Measurements from ENCODE around the gene SIPA1L2. TPM values are rescaled to one million over a fixed set of nuclear protein-coding genes. Genes with fewer than 3 reads are reported as not detected.
"Not testable (repeated sequence)": the region's sequence is repeated elsewhere in the genome, so short reads cannot be mapped to it uniquely, and the experiment has no call there.

SIPA1L2 gene
- polyA plus RNA-seq, 1 experiment: 63.5 TPM

GRCh38 chr1:232613752-232614381 is 16.1 kb downstream of the SIPA1L2 start:
- DNase-seq (ENCODE audit: low read depth, low spot score): peak; percentile 90

GRCh38 chr1:232612836-232613235 is 17.1 kb downstream of the SIPA1L2 start:
- POLR2A ChIA-PET; CTCF ChIA-PET; DNase-seq (ENCODE audit: low read depth, low spot score); H3K4me3 ChIP-seq (ENCODE audit: low read depth, low read length); H3K9me3 ChIP-seq (ENCODE audit: control insufficient read depth, insufficient read depth, low read length); H3K27me3 ChIP-seq (ENCODE audit: control insufficient read depth, insufficient read depth, low read length); H3K27ac ChIP-seq (ENCODE audit: low read depth, low read length): not testable (repeated sequence)

More at GRCh38 chr1:232613752-232614381, 16.1 kb downstream of the SIPA1L2 start:
- Histone ChIP-seq H3K27me3 (ENCODE audit: control insufficient read depth, insufficient read depth, low read length) (no peaks in the 10 kb centered on the region), H3K4me3 (ENCODE audit: low read depth, low read length) (no peak overlapping the region), H3K27ac (ENCODE audit: low read depth, low read length) (peak overlapping the region; percentile 50), H3K9me3 (ENCODE audit: control insufficient read depth, insufficient read depth, low read length) (no peaks in the 10 kb centered on the region; the same call in 1 of the 2 replicates)
- no peak for TF ChIP-seq CTCF (IDR thresholded peaks at IDR 0.05; ENCODE audit: low read depth, low read length)
- CTCF ChIA-PET: interaction anchor here (1.3 kb wide), 1 partner anchor 13 kb away, joined by 4 read pairs; no protein-coding TSS in a partner anchor
- POLR2A ChIA-PET: interaction anchor here (0.6 to 1.2 kb wide), 2 partner anchors 16 to 402 kb away, joined by 5 to 10 read pairs; partner anchors contain the start of gene SIPA1L2

DNA sequence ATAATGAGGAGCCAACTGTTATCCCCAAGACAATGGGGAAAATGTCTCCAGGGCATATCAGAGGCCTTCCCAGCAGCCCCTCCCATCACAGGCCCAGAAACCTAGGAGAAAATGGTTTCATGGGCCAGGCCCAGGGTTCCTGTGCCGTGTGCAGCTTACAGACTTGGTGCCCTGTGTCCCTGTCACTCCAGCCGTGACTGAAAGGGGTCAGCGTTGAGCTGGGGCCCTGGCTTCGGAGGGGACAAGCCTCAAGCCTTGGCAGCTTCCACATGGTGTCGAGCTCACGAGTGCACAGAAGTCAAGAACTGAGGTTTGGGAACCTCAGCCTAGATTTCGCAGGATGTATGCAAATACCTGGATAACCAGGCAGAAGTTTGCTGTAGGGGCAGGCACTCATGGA is 18.1 kb downstream of the SIPA1L2 start:
- Histone ChIP-seq H3K9me3 (ENCODE audit: control insufficient read depth, insufficient read depth, low read length) (no peaks in the 10 kb centered on the region; the same call in 1 of the 2 replicates), H3K27ac (ENCODE audit: low read depth, low read length) (no peak overlapping the region), H3K27me3 (ENCODE audit: control insufficient read depth, insufficient read depth, low read length) (no peaks in the 10 kb centered on the region), H3K4me3 (ENCODE audit: low read depth, low read length) (no peak overlapping the region)
- CTCF ChIA-PET: no interaction called here
- POLR2A ChIA-PET: no interaction called here
- DNase-seq (ENCODE audit: low read depth, low spot score): no peak
- no peak for TF ChIP-seq CTCF (IDR thresholded peaks at IDR 0.05; ENCODE audit: low read depth, low read length)

- H3K9me3 ChIP-seq (ENCODE audit: control insufficient read depth, insufficient read depth, low read length); H3K27me3 ChIP-seq (ENCODE audit: control insufficient read depth, insufficient read depth, low read length); H3K27ac ChIP-seq (ENCODE audit: low read depth, low read length); CTCF ChIA-PET; POLR2A ChIA-PET; H3K4me3 ChIP-seq (ENCODE audit: low read depth, low read length); DNase-seq (ENCODE audit: low read depth, low spot score): not testable (repeated sequence)
Observed at GRCh38 chr1:232610902-232611745, 18.8 kb downstream of the SIPA1L2 start.

GRCh38 chr1:232610192-232610901 is 19.6 kb downstream of the SIPA1L2 start:
- DNase-seq (ENCODE audit: low read depth, low spot score): no peak
- Histone ChIP-seq H3K27ac (ENCODE audit: low read depth, low read length) (no peak overlapping the region), H3K4me3 (ENCODE audit: low read depth, low read length) (no peak overlapping the region), H3K27me3 (ENCODE audit: control insufficient read depth, insufficient read depth, low read length) (no peaks in the 10 kb centered on the region), H3K9me3 (ENCODE audit: control insufficient read depth, insufficient read depth, low read length) (no peaks in the 10 kb centered on the region; the same call in 1 of the 2 replicates)
- ChIA-PET CTCF (no interaction called here), POLR2A (no interaction called here)
- TF ChIP-seq CTCF (IDR thresholded peaks at IDR 0.05; ENCODE audit: low read depth, low read length): no peak
